ENCODE measurements around the gene RECQL5.

RECQL5 gene

DNA sequence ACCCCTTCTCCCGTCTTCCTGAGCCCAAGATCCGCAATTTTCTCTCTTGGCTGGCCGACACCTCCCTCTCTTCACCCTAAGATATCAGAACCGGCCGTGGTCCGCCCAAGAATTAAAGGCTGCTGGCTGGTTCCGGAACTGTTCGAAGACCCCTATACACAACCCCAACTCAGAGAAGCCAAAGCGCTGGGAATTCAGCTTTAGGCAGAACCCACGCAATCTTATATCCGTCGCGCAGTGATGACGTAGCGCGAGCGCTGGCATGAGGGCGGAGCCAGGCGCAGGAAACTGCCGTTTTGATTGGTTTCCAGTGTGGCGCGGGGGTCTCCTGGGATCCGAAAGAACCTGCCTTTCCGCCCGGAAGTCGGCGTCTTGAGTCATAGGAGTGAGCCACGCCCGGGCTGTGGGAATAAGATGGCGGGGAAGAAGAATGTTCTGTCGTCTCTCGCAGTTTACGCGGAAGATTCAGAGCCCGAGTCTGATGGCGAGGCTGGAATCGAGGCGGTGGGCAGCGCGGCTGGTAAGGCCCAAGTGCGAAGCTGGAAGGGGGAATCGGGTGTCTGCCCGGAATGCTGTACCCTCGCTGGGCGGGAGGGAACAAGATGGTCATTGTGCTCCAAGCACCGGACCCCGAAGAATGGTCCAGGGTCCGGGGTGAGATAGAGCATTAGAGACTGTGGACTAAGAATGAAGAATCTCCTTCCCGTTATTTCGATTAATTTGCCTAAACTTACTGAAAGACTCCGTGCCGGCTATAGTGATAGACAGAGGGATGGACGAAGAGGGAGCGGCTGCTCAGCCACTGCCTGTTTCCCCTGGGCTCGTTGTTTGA, at the start of gene RECQL5, which contains the start of gene SAP30BP:
Gene RECQL5 (minus strand): TSS at position 196 of the 832 bp plus-strand sequence. CDS start 597 bp downstream, outside the sequence.
Gene SAP30BP (plus strand): TSS at position 380 of the 832 bp plus-strand sequence. CDS start 35 bp downstream, at position 415.
- DNase-seq: peak; percentile 77 to 99 (median 96)

DNA sequence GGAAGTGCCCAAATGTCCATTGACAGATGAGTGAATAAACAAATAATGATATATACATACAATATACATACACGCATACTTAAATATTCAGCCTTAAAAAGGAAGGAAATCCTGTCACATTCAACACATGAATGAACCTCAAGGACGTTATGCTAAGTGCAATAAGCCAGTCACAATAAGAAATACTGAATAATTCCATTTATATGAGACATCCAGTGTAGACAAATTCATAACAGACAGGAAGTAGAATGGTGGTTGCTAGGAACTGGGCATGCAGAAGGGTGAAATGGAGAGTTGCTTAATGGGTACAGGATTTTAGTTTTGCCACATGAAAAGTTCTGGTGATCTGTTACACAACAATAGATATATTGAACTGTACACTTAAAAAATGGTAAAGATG, 45.5 kb upstream of the RECQL5 start:
- DNase-seq: no peak

DNA sequence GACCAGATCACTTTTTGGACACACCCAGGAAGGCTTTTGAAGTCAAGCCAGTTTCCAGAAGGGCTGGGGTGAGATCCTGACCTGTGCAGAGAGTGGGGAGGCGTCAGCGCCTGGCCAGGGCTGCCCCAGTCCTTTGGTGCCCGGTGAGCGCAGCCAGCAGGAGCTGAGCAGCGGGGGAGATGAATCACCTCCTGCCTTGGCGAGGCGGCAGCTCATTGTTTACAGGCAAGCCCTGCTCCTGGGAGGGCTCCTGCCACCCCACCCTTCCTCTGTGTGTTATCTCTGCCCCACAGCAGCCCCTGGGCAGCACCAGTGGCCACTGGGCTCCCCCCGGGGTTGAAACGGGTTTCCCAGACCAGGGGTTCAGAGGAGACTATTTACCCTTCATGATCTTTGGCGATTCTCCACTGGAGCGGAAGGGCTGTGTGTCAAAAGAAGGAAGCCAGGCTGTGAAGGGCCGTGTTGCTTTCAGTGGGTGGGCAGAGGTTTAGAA, 40.2 kb upstream of the RECQL5 start:
- DNase-seq: peak in 1 of 56 donors; percentile 25

DNA sequence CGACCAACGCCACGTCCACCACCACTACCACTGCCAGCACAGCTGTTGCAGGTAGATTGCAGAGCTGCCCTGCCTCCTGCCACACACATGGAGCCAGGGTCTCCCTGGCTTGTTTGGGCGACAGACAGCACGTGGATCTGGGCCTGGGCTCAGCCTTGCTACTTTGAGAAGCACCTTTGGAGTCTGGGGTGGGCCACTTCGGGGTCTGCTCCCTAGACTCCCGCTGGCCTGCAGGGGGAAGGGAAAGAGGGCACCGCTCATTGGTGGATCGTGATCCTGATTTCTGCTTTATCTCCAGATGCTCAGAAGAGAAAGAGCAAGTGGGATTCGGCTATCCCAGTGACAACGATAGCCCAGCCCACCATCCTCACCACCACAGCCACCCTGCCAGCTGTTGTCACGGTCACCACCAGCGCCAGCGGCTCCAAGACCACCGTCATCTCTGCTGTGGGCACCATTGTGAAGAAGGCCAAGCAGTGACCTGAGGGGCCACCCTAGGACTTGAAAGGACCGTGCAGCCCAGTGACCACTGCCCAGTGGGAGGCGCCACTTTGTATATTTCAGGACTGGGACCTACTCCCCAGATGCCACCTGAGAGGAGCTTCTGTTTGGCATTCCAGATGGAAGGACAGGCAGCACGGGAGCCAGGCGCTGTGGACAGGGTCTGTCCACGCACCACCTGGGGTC, 39.2 kb upstream of the RECQL5 start:
- DNase-seq: no peak

DNA sequence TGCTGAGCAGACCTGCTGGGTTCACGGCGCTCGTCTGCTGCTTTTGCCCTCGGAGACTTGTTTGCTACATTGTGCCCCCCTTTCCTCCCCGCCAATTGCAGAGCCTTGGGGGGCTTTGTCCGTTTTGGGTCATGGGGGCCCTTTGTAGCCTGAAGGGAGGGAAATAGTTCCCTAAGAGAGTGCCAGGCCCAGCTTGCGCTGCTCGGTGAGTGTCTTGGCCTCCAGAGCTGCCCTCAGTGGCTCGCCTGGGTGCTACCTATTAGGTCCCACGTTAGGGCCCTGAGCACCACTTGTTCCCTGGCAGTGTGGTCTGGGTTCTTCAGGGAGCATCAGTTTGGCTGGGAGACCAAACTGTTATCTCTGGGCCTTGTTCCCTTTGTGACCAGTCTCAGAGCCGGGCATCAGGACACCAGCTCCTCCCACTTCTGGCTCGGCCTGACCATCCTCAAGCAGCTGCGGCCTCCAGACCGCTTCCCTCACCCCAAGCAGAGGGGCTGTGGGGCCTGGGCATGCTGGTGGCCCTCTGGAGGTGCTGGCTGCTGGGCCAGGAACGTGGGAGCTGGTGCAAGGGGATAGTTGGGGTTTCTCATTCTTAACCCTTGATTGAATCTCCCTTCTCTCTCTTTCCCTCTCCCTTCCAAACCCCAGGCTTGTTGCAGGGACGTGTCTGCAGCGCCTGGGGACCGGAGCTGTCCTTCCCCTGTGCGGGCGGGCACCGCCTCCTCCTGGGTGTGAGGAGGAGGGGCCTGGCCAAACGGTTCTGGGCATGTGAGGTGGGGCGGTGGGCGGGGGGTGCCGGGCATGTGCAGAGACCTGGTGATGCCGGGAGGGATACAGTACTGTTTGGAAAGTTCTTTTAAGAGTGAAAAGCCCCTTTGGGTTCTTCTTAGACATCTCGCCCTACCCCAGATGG, 38.3 kb upstream of the RECQL5 start:
- DNase-seq: peak in 6 of 56 donors; percentile 10 to 46 (median 32)

DNA sequence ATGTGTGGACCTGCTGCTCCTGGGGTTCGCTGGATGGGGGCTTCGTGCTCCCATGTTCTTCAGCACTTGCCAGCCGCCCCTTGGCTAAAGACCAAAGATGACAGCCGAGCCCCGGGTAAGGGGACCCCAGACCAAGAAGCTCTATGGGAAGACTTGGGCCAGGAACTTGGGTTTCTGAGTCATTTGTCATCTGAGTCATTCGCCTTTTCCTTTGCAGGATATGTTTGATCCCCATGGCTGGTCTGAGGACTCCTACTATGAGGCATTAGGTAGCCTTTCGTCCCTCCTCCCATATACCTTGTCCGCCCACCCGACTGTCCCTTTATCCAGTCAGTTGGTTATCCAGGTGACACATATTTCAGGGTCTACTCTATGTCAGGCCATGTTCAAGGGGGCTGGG, 36.6 kb upstream of the RECQL5 start:
- DNase-seq: no peak

DNA sequence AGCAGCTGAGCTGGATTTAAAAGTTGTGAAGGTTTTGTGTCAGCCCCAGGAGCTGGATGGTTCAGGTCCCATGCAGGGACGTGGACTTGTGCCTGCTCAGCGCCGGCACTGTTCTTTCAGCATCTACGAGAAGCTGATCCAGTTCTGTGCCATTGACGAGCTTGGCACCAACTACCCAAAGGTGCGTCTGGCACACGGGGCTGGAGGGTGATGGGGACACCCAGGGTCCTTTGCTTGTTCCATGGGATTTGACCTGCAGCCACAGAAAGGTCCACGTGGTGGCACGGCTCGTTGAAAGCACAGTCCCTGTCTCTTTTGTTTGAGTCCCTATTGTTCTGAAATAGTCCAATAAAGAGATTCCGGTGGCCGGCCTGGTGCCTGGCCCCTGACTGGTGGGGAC, 36.2 kb upstream of the RECQL5 start:
- no peak for DNase-seq

DNA sequence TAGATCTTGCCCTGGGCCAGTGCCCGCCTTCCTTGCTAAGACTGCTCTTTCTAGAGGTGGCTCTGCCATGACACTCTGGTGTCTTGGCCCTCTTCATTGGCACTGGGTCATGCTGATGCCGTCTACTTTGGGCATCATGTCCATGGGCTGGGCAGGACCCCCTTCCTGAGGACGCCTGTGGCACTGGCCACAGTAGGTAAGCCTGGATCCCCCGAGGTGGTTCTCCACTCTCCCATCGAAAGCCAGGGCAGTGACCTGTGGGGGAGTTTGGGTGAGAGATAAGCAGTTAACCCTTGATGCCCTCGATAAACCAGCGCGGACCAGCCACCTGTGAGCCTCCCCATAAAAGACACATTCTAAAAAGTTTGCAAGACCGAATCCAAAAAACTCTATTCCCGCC, 34.3 kb upstream of the RECQL5 start:
- DNase-seq: no peak

DNA sequence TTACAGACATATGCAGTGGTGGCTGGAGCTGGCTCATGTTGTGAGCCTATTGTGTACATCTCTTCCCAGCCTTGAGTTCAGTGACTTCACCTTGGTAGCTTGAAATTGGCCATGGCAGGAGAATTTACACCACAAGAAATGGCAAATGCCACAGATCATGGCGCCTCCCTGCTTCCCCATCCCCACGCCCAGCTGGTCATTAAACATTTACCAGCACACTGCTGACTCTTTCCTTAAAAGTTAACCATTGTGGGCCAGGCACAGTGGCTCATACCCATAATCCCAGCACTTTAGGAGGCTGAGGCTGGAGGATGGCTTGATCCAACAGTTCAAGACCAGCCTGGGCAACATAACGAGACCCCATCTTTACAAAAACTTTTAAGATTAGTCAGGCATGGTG, 31.7 kb upstream of the RECQL5 start:
- DNase-seq: no peak

DNA sequence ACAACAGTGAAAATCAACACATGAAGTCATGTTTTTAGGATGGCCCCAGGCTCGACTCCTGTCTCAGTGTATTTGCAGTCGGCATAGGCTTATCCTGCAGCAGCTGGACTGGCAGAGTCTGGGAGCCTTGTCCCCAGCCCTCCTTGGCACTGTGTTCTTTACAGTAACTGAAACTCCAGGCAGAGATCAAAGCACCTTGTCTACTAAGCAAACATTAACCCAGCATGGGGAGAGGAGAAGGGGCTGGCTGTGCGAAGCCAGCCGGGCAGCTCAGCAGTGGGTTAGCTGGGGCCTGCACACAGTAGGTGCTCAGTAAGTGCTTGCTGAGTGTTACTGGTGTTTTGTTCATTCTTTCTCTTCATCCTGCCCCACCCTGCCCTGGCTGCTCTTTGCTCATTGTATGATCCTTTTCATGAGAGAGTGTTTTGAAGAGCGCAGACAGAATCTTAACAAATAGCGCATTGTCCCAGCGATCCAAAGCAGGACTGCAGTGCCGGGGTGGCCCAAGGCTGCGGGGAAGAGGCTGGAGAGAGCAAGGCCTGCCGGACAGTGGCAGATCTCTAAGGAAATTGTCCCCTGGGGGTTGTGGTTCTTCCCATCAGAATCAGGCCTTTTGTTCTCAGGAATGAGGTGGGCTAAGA, 30.8 kb upstream of the RECQL5 start:
- DNase-seq: peak in 49 of 56 donors; percentile 17 to 90 (median 67)

DNA sequence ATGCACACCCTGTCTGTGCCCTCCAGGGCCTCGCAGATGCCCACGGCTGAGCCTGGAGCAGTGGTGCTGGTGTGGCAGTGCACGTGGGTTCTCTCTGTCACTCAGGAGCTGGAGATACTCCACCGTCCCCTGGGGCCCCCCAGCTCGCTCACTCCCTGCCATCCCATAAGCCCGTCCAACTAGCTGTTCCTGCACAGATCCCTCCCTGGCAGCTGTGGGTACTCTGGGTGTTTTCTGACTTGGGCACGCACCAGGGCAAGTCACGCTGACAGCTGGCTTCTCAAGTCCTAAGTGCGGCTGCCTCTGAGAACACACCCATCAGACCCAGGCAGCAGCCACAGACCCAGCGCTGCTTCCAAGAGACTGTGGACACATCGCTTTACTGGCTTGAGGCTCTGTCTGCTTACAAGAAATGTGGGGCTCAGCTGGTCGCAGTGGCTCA, 28.9 kb upstream of the RECQL5 start:
- DNase-seq: peak in 31 of 56 donors; percentile 22 to 72 (median 45)

DNA sequence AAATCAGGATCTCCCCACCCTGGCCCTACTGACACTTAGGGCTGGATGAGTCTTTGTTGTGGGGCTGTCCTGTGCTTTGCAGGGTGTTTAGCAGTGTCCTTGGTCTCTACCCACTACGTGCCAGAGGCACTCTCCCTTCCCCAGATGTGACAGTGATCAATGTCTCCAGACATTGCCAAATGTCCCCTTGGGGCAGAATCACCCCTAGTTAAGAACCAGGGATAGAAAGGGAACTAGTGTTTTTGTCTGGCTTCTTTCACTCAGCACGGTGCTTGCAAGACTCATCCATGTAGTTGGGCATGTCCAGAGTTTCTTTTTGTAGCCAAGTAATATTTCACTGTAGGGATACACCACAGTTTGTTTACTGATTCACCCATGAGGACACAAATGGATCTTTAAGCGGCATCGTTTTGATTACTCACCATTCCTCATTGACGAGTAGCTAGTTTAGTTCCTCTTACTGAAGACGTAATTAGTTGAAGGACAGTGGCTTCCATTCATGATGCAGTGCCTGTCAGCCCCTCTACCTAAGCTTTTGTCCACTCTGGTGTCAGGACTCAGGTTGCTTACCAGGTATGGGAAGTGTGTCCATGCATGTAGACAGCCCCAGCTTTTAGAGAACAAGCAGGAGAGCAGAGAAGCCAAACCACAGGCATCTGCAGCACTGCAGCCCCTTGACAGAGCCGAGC, 28.3 kb upstream of the RECQL5 start:
- no peak for DNase-seq

DNA sequence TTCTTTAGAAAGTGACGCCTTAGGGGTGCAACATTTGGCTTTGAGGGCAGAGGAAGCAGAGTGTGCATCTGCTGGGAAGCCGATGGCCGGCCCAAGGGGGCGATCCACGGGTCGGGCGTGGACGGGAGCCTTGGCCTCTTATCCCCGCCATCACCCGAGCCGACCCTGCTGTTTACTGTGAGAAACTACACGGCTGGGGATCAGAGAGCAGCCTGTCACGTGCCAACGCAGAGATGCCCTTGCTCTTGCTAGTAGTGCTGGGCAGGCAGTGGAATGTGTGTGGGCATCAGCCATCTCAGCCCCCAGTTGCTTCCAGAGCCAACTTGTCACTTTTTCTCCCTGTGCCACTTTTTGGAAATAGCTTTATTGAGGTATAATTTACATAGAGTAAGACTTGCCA, 27.6 kb upstream of the RECQL5 start:
- peak in 17 of 56 donors; percentile 16 to 57 (median 34) for DNase-seq

DNA sequence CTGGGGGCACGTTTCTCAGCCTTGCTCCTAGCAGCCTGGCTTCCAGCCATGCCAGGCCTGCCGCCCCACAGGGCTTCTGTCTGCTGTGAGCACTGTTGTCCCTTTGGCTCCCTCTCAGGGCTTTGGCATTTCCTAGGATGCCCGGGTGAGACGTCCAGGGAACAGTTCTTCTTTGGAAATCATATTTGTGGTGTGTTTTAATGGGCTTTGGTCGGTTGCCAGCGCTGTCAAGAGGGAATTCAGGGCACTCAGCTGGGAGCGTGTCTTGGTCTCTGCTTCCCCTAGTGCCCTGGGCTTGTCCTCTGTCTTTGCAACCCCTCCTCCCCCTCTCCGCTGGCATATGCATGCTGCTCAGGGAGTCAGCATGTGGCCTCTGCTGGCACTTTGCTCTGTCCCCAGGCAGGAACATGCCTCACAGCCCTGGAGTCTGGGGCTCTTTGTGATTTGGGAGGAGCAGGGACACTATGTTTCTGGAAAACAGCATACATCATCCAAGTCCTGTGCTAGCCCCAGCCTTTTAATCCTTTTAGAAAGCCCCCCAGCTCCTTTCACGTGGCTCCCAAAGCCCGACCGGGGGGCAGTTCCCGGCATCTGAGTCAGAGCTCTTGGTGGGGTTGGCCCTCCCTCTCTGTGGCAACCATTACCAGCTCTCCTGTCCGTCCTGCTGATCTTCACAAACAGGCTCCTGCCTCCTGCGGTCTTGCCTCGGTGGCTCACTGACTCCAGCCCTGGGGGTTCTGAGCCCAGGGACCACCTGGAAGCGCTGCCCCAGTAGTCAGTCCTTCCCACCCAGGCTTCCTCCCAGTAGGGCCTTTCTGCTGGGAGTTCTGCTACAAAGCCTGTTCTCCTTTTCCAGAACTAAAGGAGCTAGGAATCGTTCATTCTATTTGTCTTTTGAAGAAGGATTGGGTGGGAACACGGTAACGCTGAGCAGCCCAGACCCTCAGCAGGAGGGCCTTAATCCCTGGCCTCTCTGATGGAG, 26.8 kb upstream of the RECQL5 start:
- peak in 54 of 56 donors; percentile 57 to 98 (median 89) for DNase-seq

DNA sequence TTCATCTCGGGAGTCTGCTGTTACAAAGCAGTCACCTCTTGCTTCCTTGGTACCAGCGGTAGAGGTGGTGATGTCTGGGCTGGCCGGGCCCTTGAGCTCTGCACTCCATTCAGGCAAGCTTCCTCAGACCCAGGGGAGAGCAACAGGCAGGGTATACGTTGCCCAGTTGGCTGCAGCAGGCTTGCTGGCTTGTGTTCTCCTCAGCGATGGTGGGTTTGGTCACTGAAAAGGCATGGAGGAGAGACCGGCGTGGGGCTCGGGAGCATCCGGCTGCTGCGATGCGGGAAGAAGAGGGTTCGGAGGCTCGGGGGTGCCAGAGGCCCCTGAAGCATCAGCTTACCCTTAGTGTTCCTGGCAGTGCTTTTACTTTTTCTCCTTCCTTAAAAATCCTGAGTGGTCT, 26.0 kb upstream of the RECQL5 start:
- peak in 6 of 56 donors; percentile 25 to 61 (median 56) for DNase-seq

DNA sequence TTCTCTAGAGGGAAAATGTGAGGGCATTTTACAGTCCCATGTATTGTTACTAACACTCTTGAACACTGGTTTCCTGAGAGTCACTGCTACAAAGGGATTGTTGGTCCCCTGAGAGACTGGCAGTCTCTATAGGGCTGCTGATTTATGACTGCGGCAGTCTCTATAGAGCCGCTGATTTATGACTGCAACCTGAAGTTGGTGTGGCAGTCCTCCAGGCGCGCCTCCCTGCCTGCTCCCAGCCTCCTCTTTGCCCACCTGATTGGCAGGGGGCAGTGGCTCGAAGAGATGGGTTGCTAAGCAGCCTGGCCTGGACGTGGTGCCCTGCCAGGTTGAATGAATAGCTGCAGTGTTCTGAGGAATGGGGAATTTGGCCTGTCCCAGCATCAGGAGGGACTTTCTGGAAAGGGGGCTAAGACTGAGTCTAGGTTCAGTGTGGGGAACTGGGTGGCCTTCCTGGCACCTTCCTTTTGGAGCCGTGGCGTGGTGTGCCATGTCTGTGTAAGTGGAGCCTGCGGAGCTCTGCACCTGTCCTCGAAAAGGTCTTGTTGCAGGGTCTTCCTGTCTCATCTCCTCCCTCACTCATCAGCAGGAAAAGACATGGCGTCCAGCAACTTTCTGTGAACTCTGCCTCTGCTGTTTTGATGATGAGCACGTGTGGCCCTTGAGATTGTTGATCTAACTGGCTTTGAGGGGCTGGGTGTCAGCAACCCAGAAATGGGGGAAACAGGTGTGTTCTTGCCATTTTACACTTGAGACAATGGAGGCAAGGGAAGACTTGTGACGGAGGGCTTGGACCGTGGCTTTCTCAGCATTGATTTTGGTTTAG, 25.1 kb upstream of the RECQL5 start:
- DNase-seq: peak in 48 of 56 donors; percentile 24 to 87 (median 64)

DNA sequence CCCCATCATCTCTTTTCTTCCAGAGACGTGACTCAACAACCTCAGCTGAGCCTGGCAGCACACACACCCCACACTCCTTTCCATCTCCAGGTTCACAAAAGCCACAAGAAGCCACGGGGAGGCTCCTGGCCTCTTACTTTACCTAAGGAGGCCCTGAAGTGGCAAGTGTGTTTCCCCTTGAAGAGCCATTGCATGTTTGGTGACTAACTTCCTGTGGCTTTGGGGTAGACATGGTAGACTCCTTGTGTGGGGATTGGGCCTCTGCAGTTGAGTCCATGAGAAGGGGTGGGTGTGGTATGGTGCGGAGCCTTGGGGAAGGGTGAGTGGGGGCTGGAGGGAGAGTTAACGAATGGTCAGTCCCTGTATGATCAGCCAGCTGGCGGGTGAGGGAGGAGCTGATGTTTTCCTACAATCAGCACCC, 24.4 kb upstream of the RECQL5 start:
- peak in 1 of 56 donors; percentile 46 for DNase-seq

DNA sequence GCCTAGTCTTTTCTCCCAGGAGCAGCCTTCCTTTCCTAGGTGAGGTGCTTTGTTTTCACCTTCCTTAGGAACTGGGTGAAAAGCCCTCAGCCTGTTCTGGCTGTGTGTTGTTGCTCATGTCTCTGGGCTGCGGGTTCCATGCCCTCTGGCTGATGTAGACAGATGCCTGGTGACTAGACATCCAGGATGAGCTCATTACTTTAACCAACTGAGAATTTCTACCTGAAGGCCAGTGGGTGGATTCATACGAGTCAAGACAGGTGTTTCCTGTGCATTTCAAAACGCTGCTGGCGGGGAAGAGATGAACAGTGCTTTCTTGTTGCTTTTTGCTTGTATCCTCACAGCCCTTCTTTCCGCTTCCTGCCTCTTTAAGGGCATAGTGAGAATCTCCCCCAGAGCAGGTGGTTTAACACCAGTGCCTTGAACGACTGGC, 22.5 kb upstream of the RECQL5 start:
- no peak for DNase-seq
